Astrocyte (in vitro differentiated cells and primary cell): Measurements from ENCODE around the gene BBS12. TPM values are rescaled to one million over a fixed set of nuclear protein-coding genes. Genes with fewer than 3 reads are reported as not detected.

Experiments used
- DNase-seq: peaks from one replicate; pipeline ENCODE4 v3.0.0-alpha.2; 2010; ENCODE audit warnings: low read depth
- FAIRE-seq: peaks from 2 replicates; lab custom pipeline; 2011; peaks lifted over from hg19 to GRCh38; lab: Jason Lieb, UNC
- H2AFZ ChIP-seq: 2 replicates; pipeline ENCODE4 v1.6.0; 2012; ENCODE audit warnings: low read depth, low read length, inconsistent platforms
- H3K27ac ChIP-seq: 2 replicates; pipeline ENCODE4 v1.5.1; 2011; ENCODE audit warnings: low read depth, low read length, inconsistent platforms
- H3K27me3 ChIP-seq: 2 replicates; pipeline ENCODE4 v1.6.0; 2011; ENCODE audit warnings: low read length, inconsistent platforms; ENCODE audit not compliant: insufficient read depth
- H3K36me3 ChIP-seq: 2 replicates; pipeline ENCODE4 v1.5.1; 2011; ENCODE audit warnings: low read length, inconsistent platforms; ENCODE audit not compliant: insufficient read depth
- H3K4me1 ChIP-seq: 2 replicates; pipeline ENCODE4 v1.5.1; 2011; ENCODE audit warnings: low read length, inconsistent platforms; ENCODE audit not compliant: insufficient read depth
- H3K4me2 ChIP-seq: 2 replicates; pipeline ENCODE4 v1.6.0; 2012; ENCODE audit warnings: low read length, inconsistent platforms
- H3K4me3 ChIP-seq: 2 replicates; pipeline ENCODE4 v1.5.1; 2011; ENCODE audit warnings: low read depth, mild to moderate bottlenecking, low read length, inconsistent platforms; ENCODE audit not compliant: insufficient read depth
- H3K79me2 ChIP-seq: 2 replicates; pipeline ENCODE4 v1.6.0; 2012; ENCODE audit warnings: mild to moderate bottlenecking, low read length, inconsistent platforms; ENCODE audit not compliant: insufficient read depth
- H3K9ac ChIP-seq: 2 replicates; pipeline ENCODE4 v1.6.0; 2012; ENCODE audit warnings: mild to moderate bottlenecking, low read length, inconsistent platforms
- H3K9me3 ChIP-seq: 2 replicates; pipeline ENCODE4 v1.5.1; 2012; ENCODE audit warnings: low read depth, mild to moderate bottlenecking, low read length, inconsistent platforms; ENCODE audit not compliant: insufficient read depth
- H4K20me1 ChIP-seq: 2 replicates; pipeline ENCODE4 v1.6.0; 2012; ENCODE audit warnings: low read length, inconsistent platforms; ENCODE audit not compliant: insufficient read depth
- H3K27ac Mint-ChIP-seq: one replicate; pipeline ENCODE4 v1.8.0; 2021; ENCODE audit warnings: mild to moderate bottlenecking, mixed read lengths; ENCODE audit not compliant: unreplicated experiment
- H3K27me3 Mint-ChIP-seq: one replicate; pipeline ENCODE4 v1.8.0; 2021; ENCODE audit warnings: low read depth, mixed read lengths; ENCODE audit not compliant: unreplicated experiment
- H3K36me3 Mint-ChIP-seq: one replicate; pipeline ENCODE4 v1.8.0; 2021; ENCODE audit warnings: low read depth, mixed read lengths; ENCODE audit not compliant: unreplicated experiment
- H3K4me1 Mint-ChIP-seq: one replicate; pipeline ENCODE4 v1.8.0; 2021; ENCODE audit warnings: low read depth, mixed read lengths; ENCODE audit not compliant: unreplicated experiment
- H3K4me3 Mint-ChIP-seq: one replicate; pipeline ENCODE4 v1.8.0; 2021; ENCODE audit warnings: mild to moderate bottlenecking, moderate library complexity, mixed read lengths; ENCODE audit not compliant: unreplicated experiment
- H3K9me3 Mint-ChIP-seq: one replicate; pipeline ENCODE4 v1.8.0; 2021; ENCODE audit warnings: mild to moderate bottlenecking, mixed read lengths; ENCODE audit not compliant: unreplicated experiment
- EZH2 ChIP-seq: IDR thresholded peaks from 2 replicates; pipeline ENCODE4 v1.6.1; 2012; ENCODE audit warnings: mild to moderate bottlenecking, low read length, inconsistent platforms; ENCODE audit not compliant: insufficient read depth
- total RNA-seq: library from RNA; stranded (reverse); gene quantifications from 2 replicates; pipeline ENCODE4 v1.2.1, GENCODE V29; 2021
- TF ChIP-seq, protein P1 (sequence below): IDR thresholded peaks from 2 replicates; pipeline ENCODE4 v1.5.1; 2011; ENCODE audit warnings: low read depth, mild to moderate bottlenecking, inconsistent platforms, low read length, moderate library complexity; ENCODE audit not compliant: insufficient read depth

The BBS12 gene
- total RNA-seq, 1 donor from 2014 or later = 4.7 TPM

GRCh38 chr4:122731676-122732075 is 828 bp upstream of the BBS12 start:
- Histone ChIP-seq H3K4me3 (peak overlapping the region; percentile 45), H3K9ac (peak overlapping the region; percentile 54), H2AFZ (peak overlapping the region; percentile 57), H3K36me3 (no peaks in the 10 kb centered on the region), H3K27ac (no peak overlapping the region), H3K79me2 (no peaks in the 10 kb centered on the region), H3K4me1 (peaks cover 6% of the 10 kb centered on the region), H4K20me1 (no peaks in the 10 kb centered on the region), H3K27me3 (no peaks in the 10 kb centered on the region), H3K4me2 (peak overlapping the region; percentile 89), H3K9me3 (no peaks in the 10 kb centered on the region)
- Mint-ChIP-seq H3K27ac (no peak overlapping the region), H3K9me3 (no peaks in the 10 kb centered on the region), H3K36me3 (peaks cover 3% of the 10 kb centered on the region), H3K4me3 (peak overlapping the region; percentile 98), H3K27me3 (no peaks in the 10 kb centered on the region), H3K4me1 (peaks cover 5% of the 10 kb centered on the region)
- no peak for TF ChIP-seq EZH2
- TF ChIP-seq, protein P1, sequence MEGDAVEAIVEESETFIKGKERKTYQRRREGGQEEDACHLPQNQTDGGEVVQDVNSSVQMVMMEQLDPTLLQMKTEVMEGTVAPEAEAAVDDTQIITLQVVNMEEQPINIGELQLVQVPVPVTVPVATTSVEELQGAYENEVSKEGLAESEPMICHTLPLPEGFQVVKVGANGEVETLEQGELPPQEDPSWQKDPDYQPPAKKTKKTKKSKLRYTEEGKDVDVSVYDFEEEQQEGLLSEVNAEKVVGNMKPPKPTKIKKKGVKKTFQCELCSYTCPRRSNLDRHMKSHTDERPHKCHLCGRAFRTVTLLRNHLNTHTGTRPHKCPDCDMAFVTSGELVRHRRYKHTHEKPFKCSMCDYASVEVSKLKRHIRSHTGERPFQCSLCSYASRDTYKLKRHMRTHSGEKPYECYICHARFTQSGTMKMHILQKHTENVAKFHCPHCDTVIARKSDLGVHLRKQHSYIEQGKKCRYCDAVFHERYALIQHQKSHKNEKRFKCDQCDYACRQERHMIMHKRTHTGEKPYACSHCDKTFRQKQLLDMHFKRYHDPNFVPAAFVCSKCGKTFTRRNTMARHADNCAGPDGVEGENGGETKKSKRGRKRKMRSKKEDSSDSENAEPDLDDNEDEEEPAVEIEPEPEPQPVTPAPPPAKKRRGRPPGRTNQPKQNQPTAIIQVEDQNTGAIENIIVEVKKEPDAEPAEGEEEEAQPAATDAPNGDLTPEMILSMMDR = no peak
- no peak for DNase-seq
- no peak for FAIRE-seq

DNA sequence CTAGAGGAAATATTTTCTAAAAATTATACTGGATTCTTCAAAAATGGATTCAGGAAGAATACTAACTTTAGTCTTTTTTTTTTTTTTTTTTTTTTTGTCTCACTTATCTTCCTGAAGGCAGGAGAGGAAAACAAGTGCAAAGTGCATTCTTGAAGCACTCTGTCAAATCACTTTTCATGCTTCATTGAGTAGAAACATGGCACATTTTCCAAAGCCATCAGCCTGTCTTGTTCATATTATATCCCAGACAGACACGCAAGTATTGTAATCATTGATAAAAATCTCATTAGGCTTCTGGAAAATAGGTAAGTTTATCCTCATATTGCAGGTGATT is 1.2 kb downstream of the BBS12 start:
- Histone ChIP-seq H3K36me3 (no peaks in the 10 kb centered on the region), H3K79me2 (no peaks in the 10 kb centered on the region), H4K20me1 (no peaks in the 10 kb centered on the region), H3K9me3 (no peaks in the 10 kb centered on the region), H3K27me3 (no peaks in the 10 kb centered on the region), H3K27ac (no peak overlapping the region), H3K4me2 (peak overlapping the region; percentile 89), H2AFZ (no peak overlapping the region), H3K4me1 (peaks cover 6% of the 10 kb centered on the region), H3K4me3 (peak overlapping the region; percentile 87), H3K9ac (no peak overlapping the region)
- Mint-ChIP-seq H3K4me1 (peaks cover 5% of the 10 kb centered on the region), H3K36me3 (peaks cover 3% of the 10 kb centered on the region), H3K27me3 (no peaks in the 10 kb centered on the region), H3K9me3 (no peaks in the 10 kb centered on the region), H3K4me3 (peak overlapping the region; percentile 98), H3K27ac (peak overlapping the region; percentile 87)
- DNase-seq (no peak), FAIRE-seq (no peak)
- no peak for TF ChIP-seq EZH2
- TF ChIP-seq, protein P1 = no peak

DNA sequence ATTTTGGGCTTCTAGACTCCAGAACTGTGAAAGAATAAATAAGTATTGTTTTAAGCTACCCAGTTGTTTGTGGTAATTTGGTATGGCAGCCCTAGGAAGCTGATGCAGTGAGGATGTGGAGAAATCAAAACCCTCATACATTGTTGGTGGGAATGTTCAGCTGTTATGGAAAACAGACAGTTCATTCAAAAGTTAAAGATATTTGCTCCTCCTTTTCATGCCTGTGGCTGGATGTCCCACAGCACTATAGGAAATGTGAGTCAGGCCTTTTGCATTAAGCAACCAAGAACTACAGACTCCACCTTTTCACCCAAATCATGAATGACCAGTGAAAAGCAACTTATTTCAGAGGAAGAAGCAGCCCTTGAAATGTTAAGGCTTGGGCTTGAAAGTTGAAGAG is 6.7 kb downstream of the BBS12 start:
- H3K36me3 Mint-ChIP-seq = peaks cover 12% of the 10 kb centered on the region
- Histone ChIP-seq H3K36me3 (no peaks in the 10 kb centered on the region), H3K27me3 (no peaks in the 10 kb centered on the region), H4K20me1 (no peaks in the 10 kb centered on the region), H3K4me3 (no peak overlapping the region), H3K9ac (no peak overlapping the region), H3K79me2 (no peaks in the 10 kb centered on the region), H3K4me2 (peak overlapping the region; percentile 36), H3K27ac (peak overlapping the region; percentile 35), H2AFZ (no peak overlapping the region), H3K9me3 (no peaks in the 10 kb centered on the region), H3K4me1 (peaks cover 10% of the 10 kb centered on the region)
- peaks cover 10% of the 10 kb centered on the region for H3K4me1 Mint-ChIP-seq
- FAIRE-seq (peak; percentile 93), DNase-seq (peak; percentile 75)
- no peaks in the 10 kb centered on the region for H3K27me3 Mint-ChIP-seq
- H3K9me3 Mint-ChIP-seq = no peaks in the 10 kb centered on the region
- no peak for TF ChIP-seq EZH2
- TF ChIP-seq, protein P1 = no peak
- peak overlapping the region; percentile 87 for H3K27ac Mint-ChIP-seq
- H3K4me3 Mint-ChIP-seq = no peak overlapping the region
